SK-N-MC (cell line): ENCODE results near the gene MYH13.

Source experiments
- DNase-seq: peaks from one replicate; pipeline ENCODE4 v3.0.0-alpha.2; 2011; ENCODE audit warnings: low read depth, low spot score
- H3K27ac ChIP-seq: fragments of 200-600 bp; sonication (generic); 2 replicates; pipeline ENCODE4 v1.5.1; 2016; ENCODE audit warnings: mixed run types
- H3K36me3 ChIP-seq: fragments of 200-600 bp; sonication (generic); 2 replicates; pipeline ENCODE4 v1.6.1; 2017; ENCODE audit warnings: antibody characterized with exemption, low read length, mixed read lengths; ENCODE audit not compliant: insufficient read depth
- H3K4me3 ChIP-seq: fragments of 200-600 bp; sonication (generic); 2 replicates; pipeline ENCODE4 v1.5.1; 2016
- H3K9ac ChIP-seq: fragments of 200-600 bp; sonication (generic); 2 replicates; pipeline ENCODE4 v1.8.0; 2017; ENCODE audit warnings: mixed run types, mixed read lengths; ENCODE audit not compliant: insufficient read length
- H3K9me3 ChIP-seq: fragments of 200-600 bp; sonication (generic); 2 replicates; pipeline ENCODE4 v1.6.1; 2017; ENCODE audit warnings: low read depth, mild to moderate bottlenecking, antibody characterized with exemption, low read length, moderate library complexity, mixed read lengths
- EZH2 ChIP-seq: fragments of 200-600 bp; sonication (generic); IDR thresholded peaks from one replicate; pipeline ENCODE4 v1.6.1; 2017; ENCODE audit warnings: antibody characterized with exemption
- FOXP2 ChIP-seq: optimal IDR thresholded peaks from 2 replicates; pipeline ENCODE3; 2011; ENCODE audit warnings: mild to moderate bottlenecking, moderate library complexity; ENCODE audit not compliant: insufficient read depth; ENCODE audit errors: extremely low read length, control extremely low read depth
- POLR2AphosphoS5 ChIP-seq: IDR thresholded peaks from 2 replicates; pipeline ENCODE4 v1.6.1; 2012; ENCODE audit warnings: mild to moderate bottlenecking, low read depth, low read length, borderline replicate concordance

MYH13 gene

DNA sequence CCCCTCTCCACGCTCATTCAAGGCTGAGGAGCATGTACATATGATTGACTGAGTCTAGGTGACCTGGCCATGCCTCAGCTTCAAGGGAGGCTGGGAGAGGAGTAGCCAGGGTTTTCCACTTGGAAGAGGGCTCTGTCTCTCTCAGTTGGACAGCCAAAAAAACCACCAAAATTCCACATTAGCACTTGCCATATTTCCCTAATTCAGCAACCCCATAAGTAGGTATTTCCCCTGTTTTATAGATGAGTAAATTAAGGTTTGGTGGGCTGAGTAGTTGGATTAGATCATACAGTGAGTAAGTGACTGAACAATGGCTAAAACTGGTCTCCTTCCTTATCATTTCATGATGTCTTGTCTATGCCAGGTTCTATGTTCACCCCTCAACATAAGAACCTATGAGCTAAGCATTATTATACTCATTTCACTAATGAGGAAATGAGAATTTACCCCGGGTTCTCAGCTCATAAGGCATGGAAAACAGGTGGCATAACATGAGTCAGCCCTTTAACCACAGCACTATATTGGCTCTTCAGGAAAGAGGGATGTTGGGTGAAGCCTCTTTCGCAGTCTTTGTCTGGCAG, 106.4 kb downstream of the MYH13 start:
- no peak for TF ChIP-seq FOXP2
- no peak for TF ChIP-seq EZH2
- no peaks in the 10 kb centered on the region for H3K9me3 ChIP-seq
- no peak overlapping the region for H3K27ac ChIP-seq
- DNase-seq: no peak
- no peak overlapping the region for H3K9ac ChIP-seq
- H3K36me3 ChIP-seq: no peaks in the 10 kb centered on the region
- no peak overlapping the region for H3K4me3 ChIP-seq

DNA sequence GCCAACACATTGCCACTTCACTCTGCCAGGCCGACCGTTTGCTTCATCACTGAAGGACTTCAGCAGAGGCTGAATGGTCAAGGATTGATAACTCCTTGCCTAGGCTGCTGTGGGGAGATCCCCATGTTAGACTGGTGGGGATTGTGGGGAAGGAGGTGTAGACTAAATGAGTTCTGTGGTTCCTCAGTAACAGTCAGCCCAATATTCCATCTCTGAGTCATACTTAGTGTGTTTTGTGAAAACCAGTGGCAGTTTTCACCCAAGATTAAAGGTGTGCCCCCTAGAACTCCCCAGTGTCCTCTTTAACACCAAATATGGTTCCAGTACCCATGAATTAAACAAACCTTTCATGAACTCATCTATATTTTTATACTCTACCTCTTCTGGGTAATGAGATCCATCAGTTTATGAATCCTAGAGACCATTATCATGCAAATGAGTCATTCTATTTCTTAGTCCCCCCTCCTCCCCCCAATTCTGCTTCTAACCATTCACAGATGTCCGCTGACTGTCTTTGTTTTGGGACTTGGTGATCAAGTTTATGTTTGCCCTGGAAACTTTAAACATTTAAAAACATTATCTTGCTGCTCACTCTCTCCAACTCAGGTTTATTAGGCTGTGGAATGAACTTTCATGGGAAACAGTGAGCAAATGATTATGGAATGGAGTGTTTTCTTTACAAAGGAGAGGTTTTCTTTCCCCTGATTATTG, 107.6 kb downstream of the MYH13 start:
- no peaks in the 10 kb centered on the region for H3K36me3 ChIP-seq
- no peak overlapping the region for H3K27ac ChIP-seq
- TF ChIP-seq FOXP2: no peak
- TF ChIP-seq POLR2AphosphoS5: no peak
- TF ChIP-seq EZH2: no peak
- no peak overlapping the region for H3K9ac ChIP-seq
- H3K9me3 ChIP-seq: no peaks in the 10 kb centered on the region
- H3K4me3 ChIP-seq: no peak overlapping the region
- DNase-seq: no peak

DNA sequence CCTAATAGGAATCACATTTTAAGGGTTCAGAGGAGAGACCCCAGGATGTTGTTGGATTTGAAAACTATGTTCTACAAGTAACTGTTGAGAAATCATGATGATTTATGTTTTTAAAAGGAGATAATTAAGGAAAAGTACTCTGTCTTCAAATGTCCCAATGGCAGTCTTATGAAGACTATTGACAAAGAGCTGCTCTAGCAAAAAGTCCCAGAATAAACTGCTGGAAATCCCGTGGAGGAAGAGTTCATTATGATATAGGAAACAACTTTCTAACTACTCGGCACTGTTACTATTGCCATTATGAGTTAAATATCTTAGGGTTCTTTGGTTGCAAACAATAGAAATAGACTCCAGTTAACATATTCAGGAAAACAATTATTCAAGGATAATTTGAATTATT, 108.8 kb downstream of the MYH13 start:
- no peak overlapping the region for H3K27ac ChIP-seq
- TF ChIP-seq FOXP2 (no peak), POLR2AphosphoS5 (no peak), EZH2 (no peak)
- no peak overlapping the region for H3K9ac ChIP-seq
- H3K9me3 ChIP-seq: no peaks in the 10 kb centered on the region
- DNase-seq: no peak
- H3K4me3 ChIP-seq: no peak overlapping the region
- no peaks in the 10 kb centered on the region for H3K36me3 ChIP-seq

DNA sequence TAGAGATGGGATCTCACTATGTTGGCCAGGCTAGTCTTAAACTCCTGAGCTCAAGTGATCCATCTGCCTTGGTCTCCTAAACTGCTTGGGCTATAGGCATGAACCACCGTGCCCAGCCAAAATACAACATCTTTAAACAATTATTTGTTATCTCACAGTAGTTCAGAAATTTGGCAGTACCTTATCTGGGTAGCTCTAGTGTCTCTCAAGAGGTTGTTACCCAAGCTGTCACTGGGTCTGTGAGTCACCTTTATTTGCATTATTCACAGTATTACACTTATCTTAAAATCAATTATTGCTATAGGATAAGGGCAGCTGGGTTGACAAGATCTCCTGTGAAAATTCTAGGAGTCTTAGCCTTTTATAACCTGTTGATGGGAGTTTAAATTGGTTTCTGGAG, 110.4 kb downstream of the MYH13 start:
- DNase-seq: no peak
- H3K9ac ChIP-seq: no peak overlapping the region
- no peak for TF ChIP-seq EZH2
- no peak for TF ChIP-seq FOXP2
- TF ChIP-seq POLR2AphosphoS5: no peak
- H3K36me3 ChIP-seq: no peaks in the 10 kb centered on the region
- no peaks in the 10 kb centered on the region for H3K9me3 ChIP-seq
- no peak overlapping the region for H3K27ac ChIP-seq
- H3K4me3 ChIP-seq: no peak overlapping the region

DNA sequence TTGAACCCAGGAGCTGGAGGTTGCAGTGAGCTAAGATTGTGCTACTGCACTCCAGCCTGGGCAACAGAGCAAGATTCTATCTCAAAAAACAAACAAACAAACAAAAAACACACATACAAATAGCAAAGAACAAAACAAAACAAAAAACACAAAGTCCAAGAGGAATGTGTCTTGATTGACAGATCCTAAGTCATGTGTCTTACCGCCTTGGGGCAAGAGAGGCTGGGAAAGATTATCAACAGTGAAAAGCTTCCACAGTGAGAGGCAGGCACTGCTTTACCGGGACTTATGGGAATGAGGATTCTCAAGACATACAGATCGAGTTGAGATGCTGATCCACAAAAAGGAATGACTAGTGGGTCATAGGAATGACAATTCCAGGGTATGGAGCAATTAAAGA, 111.7 kb downstream of the MYH13 start:
- Histone ChIP-seq H3K36me3 (no peaks in the 10 kb centered on the region), H3K9ac (no peak overlapping the region), H3K4me3 (no peak overlapping the region), H3K9me3 (no peaks in the 10 kb centered on the region), H3K27ac (no peak overlapping the region)
- DNase-seq: no peak
- TF ChIP-seq FOXP2: no peak

DNA sequence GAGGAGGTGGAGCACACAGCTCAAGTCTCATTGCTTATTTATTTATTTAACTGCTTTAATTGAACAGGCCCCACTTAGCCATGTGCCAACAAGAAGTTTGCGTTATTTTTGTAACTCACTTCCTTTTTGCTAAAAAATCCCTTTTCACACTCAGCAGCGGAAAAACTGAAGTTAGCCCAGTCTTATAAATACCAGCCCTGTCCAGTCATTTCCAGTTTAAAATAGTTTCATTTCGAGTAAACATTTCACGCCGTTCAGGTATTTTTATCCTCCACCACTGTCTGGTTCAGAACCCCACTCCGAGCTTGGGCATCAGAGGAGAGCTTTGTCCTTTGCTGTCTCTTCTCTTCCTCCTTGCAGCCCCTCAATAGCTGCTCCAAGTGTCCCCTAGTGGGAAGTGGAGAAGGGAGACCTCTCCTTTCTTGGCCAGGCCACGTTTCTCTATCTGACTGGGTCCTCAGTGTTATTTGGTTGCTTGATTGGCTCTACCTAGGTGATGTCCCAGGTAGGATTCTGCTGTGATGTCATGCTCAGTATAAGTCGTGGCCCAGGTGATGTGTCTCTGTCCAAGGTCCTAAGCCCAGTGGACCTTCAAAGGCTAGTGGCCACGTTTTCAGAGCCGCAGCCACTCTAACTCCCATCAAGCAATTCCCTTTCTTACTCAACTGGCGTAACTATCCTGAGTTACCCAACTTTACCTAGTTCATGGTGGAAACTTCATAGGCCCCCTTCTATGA, 121.4 kb downstream of the MYH13 start:
- DNase-seq: no peak
- Histone ChIP-seq H3K4me3 (no peak overlapping the region), H3K9me3 (no peaks in the 10 kb centered on the region), H3K27ac (no peak overlapping the region), H3K9ac (no peak overlapping the region), H3K36me3 (no peaks in the 10 kb centered on the region)
- TF ChIP-seq EZH2 (no peak), FOXP2 (no peak), POLR2AphosphoS5 (no peak)
